Posterior cingulate gyrus (tissue), 11 donors: ENCODE measurements around the gene SNRNP70.
"Not testable (repeated sequence)": the region's sequence is repeated elsewhere in the genome, so short reads cannot be mapped to it uniquely, and the experiment has no call there.

Source experiments
- DNase-seq, 10 donors: peaks; one replicate each; pipeline versions ENCODE4 v3.0.0 to v3.0.0-alpha.2; 2020 to 2021; ENCODE audit warnings: mixed read lengths in 3 of 10
- intact Hi-C: fragments of 100-400 bp; cut with DNase I; formaldehyde crosslinking; loops from one replicate; pipeline ENCODE4 v1.15.1; 2023

SNRNP70 gene

DNA sequence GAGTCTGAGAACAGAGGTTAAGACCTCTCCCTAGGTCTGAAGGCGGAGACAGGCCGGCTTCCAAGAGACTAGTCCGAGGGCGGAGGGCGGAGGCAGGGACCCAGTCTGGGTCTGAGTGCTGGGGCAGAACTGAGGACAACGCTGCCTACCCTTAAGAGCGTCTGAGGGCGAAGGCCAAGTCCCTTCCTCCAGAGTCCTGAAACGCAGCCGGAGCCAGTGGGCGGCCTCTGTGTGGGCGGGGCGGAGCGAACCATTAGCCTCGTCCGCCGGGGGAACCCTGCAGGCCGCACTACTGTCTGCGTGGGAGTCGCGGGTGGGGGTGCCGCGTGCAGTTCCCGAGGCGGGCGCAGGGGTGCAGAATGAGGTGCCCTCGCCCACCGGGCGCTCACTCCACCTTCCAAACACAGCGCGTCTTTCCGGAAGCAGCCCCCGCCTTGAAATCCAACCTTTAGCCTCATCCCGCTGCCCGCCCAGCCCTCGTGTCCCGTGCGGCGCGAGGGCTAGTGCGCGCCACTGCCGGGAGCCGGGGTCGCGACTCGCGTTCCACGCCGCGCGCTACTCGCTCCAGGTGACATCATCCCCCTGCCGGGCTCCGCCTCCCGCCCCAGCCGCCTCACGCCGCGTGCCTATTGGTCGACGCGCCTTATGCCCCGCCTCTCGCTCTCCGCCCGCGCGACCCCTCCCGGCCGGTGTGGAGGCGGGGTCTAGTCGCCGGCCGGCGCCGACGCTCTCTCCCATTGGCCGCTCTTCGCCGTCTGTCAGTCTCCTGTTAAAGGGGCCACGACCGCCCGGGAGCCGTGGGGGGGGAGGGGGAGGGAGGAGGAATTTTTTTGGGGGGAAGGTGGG, 33.5 kb downstream of the SNRNP70 start, which contains the start of gene C19orf73:
TSS of gene C19orf73 (minus strand) at position 579 of the 846 bp plus-strand sequence. CDS start at position 458, 121 bp downstream.
- DNase-seq, result peak; percentile 92 to 100 (median 97)
- intact Hi-C loops, result no loop called here

DNA sequence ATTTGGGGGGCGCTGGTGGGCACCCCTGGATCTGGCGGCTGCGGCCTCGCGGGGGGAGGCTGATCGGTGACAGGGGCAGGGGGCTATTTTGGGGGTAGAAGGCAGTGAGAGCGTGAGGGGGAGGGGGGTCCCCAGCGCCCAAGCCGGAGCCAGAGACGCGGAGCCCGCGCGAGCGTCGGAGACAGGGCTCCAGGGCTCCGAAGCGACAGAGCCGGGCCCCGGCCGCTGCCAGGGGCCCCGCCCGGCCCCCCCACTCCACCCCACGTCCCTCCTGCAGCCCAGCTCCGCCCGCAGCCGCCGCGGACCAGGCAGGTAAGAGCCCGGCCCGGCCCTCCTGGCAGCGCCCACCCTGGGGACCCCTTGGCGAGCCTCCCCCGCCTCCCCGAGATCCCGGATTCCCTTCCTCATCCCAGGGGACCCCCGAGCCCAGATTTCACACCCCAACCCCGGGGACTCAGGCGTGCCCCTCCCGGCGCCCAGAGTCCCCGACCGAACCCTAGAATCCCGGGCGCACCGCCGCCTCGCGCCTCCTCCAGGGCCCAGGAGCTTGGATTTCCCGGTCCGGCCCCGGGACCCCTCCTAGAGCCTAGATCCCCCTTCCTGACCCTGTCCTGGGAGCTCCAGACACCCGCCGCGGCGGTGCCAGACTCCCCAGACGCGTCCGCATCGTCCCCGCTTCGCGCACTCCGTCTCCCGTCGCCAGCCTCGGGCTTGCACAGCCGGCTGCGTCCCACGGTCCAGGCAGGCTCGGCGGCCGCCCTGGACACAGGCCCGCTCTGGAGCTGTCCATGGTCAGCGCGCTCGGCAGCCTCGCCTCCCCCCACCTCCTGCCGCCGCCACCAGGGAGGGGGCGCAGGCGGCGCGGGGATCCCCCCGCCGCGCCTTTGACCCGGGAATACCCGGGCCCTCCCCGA, 34.4 kb downstream of the SNRNP70 start, which contains the start of gene PPFIA3:
TSS of gene PPFIA3 (plus strand) at position 134 of the 914 bp plus-strand sequence. CDS start 8,330 bp downstream, outside the sequence.
- DNase-seq, result peak; percentile 34 to 93 (median 56)
- intact Hi-C loops, result no loop called here

DNA sequence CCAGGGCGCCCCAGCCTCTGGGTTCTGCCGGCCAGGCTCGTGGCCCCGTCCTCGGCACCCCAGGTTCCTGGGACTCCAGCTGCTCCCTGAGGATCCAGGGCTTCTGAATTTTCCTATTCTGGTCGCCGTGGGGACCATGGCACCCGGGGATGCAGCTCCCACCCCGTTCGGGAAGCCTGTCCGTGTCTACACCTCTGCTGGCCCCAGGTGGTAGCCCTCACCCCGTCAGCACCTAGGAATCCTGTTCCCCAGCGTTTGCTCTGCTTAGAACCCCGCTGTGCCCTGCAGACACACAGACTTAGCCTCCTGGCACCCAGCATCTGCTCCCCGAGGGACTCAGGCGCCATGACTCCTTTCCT, 35.1 kb downstream of the SNRNP70 start:
- no peak for DNase-seq
- intact Hi-C loops, result no loop called here

DNA sequence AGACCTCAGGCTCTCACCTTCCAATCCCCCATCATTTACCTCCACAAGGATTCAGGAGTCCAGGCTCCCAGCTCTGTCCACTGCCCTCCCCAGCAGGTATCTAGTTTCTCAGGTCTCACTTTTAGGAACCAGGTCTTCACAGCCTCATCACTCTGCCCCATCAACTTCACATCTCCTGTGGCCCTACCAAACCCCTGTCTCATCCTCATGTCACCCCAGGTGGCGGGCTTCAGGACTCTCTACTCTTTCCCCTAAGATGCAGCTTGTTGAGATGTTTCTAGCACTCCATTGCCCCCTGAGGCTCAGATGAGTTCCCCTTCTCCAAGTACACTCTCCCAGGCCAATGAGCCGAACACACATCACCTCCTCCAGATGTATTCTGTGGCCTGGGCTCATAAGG, 35.6 kb downstream of the SNRNP70 start:
- no peak for DNase-seq
- intact Hi-C loops, result no loop called here

DNA sequence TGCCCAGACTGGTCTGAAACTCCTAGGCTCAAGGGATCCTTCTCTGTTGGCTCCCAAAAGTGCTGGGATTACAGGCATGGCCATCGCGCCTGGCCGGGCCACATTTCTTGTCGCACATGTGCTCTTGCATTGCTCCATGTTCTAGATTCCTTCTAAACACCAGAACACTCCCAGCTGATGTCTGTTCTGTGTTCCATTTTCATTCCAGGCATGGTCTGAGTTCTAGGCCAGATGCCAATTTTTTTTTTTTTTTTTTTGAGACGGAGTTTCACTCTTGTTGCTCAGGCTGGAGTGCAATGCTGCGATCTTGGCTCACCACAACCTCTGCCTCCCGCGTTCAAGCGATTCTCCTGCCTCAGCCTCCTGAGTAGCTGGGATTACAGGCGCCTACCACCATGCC, 36.6 kb downstream of the SNRNP70 start:
- intact Hi-C loops, DNase-seq: not testable (repeated sequence)

DNA sequence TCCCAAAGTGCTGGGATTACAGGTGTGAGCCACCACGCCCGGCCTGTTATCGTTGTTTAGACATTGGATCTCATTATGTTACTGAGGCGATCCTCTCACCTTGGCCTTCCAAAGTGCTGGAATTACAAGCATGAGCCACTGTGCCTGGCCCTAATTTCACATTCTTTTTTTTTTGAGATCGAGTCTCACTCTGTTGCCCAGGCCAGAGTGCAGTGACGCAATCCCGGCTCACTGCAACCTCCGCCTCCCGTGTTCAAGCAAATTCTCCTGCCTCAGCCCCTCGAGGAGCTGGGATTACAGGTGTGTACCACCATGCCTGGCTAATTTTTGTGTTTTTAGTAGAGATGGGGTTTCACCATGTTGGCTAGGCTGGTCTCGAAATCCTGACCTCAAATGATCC, 38.0 kb downstream of the SNRNP70 start:
- DNase-seq, intact Hi-C loops: not testable (repeated sequence)

DNA sequence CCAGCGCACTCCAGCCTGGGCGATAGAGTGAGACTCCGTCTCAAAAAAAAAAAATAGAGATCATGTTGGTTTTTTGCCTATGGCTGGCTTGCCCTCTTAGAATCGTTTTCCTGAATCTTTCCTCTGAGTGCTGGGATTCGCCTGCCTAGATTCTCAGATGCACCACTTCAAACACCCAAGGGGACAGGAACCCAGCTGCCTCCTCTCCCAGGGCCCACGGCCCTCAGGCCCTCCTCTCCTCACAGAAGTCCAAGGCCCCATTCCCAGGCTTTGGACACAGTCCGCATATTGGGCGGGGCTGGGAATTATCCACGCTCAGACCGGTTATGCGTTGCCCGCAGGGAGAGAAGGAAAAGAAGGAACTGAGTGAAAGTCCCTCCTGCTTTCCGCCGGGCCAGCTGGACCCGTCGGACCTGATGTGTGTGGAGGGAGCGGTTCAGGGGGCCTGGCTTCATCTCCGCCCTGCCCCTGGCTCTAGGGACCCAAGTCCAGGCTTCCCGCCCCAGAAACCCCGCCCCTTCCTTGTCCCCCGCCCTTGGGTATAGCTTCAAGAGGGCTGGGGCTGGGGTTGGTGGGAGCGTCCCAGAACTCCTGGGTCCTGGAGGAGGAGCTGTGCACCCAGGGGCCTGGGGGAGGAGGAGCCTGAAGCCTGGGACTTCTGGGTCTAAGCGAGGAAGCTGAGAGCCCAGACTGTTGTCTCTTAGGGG, 39.9 kb downstream of the SNRNP70 start:
- no peak for DNase-seq
- intact Hi-C loops, result no loop called here

DNA sequence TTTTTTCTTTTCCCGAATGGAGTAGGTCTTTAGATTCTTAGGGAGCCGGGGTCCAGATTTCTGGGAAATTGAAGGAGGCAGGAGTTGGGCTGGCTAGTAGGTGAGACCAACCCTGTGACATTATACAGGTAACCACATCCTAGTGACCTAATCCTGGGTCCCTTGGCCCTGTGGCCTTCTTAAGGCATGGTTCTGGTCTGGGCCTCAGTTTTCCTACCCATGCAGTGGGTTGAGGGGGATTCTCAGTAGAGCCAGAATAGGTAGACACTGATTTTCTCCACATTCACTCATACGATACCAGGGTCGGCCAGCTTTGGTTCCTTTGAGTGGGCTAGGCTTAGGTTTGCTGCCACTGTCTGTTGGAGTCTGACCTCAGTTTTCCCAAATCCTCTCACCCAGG, 41.3 kb downstream of the SNRNP70 start:
- no peak for DNase-seq
- intact Hi-C loops, result no loop called here

DNA sequence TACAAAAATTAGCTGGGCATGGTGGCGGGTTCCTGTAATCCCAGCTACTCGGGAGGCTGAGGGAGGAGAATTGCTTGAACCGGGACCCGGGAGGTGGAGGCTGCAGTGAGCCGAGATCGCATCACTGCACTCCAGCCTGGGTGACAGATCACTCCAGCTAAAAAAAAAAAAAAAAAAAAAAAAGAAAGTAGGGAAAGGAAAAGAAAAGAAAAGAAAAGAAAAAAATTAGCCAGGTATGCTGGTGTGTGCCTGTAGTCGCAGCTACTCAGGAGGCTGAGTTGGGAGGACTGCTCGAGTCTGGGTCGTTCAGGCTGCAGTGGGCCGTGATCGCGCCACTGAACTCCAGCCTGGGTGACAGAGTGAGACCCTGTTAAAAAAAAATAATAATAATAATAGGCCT, 42.0 kb downstream of the SNRNP70 start:
- intact Hi-C loops, DNase-seq: not testable (repeated sequence)

DNA sequence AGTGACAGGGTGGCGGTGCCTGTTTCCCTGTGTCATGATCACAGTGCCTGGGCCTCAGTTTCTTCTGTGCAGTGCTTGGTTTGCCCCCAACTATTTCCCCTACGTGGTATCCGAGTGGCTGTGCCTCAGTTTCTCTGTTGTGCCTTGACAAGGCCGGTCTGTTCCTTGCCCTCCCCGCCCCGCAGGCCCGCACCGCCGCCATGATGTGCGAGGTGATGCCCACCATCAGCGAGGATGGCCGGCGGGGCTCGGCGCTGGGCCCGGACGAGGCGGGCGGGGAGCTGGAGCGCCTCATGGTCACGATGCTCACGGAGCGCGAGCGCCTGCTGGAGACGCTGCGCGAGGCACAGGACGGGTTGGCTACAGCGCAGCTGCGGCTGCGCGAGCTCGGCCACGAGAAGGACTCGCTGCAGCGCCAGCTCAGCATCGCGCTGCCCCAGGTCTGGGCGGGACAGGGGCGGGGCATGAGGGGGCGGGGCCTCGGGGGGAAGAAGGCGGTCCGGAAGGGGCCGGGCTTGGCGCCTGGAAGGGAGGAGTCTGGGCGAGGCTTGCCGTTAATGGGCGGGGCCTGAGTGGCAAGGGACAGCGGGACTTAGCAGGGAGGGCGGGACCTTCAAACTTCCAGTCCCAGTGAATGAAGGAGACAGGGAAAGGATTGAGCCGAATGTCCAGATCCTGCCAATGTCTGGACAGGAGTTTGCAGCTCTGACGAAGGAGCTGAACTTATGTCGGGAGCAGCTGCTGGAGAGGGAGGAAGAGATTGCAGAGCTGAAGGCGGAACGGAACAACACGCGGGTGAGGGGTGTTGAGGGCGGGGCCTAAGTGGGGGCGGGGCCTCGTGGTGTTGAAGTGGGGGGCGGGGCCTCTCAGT, 42.7 kb downstream of the SNRNP70 start:
- intact Hi-C loops, result no loop called here
- DNase-seq, result peak; percentile 94 to 99 (median 96)

DNA sequence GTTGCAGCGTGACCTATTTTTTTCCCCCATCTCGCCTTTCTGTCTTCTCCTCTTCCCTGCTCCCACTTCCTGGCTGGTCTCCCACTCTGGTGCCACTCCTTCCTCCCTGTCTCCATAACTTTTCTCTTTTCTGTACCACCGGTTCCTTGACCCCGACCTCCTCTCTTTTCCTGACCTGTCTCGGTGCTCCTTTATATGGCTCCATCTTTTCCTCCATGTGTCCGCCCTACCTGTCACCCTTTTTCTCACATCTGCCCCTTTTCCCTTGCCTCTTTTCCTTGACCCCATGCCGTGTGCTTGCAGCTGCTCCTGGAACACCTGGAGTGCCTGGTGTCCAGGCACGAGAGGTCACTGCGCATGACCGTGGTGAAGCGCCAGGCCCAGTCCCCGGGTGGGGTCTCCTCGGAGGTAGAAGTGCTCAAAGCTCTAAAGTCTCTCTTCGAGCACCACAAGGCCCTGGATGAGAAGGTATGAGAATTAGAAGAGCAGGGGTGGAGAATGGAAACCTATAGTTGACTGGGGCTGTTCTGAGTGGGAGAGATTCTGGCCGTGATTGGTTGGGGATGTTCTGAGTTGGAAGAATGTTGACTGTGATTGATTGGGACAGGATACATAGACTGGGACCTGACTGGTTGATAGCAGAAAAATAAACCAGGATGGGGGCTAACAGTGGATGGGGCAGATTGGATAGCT, 43.4 kb downstream of the SNRNP70 start:
- DNase-seq, result no peak
- intact Hi-C loops, result no loop called here

DNA sequence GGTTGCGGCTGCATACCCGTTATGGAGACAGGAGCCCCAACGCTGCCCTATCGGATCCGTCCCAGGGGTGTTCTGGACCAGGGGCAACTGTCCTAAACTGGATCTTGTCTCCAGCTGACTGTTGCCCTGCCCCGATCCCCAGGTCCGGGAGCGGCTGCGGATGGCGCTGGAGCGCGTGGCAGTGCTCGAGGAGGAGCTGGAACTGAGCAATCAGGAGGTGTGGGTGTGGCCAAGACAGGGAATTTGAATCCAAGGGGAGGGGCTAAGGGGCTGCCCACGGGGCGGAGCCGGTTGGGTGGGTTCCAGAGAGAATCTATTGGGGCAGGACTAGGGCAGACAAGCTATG, 44.0 kb downstream of the SNRNP70 start:
- intact Hi-C loops, result no loop called here

DNA sequence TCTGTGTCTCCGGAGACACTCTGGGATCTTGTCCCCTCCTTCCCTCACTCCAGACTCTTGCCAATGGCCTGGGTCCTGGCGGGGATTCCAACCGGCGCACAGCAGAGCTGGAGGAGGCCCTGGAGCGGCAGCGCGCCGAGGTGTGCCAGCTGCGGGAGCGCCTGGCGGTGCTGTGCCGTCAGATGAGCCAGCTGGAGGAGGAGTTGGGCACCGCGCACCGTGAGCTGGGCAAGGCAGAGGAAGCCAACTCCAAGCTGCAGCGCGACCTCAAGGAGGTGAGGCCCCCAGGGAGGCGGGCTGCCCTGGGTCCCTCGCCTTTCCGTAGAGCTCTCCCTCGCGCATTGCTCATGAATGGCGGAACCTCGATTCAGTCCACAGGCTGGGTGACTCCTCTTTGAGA, 45.1 kb downstream of the SNRNP70 start:
- intact Hi-C loops, result no loop called here
- DNase-seq, result peak in 5 of 10 donors; percentile 27 to 90 (median 54)

More for the DNA sequence above, 44.0 kb downstream of the SNRNP70 start:
- no peak for DNase-seq

DNA sequence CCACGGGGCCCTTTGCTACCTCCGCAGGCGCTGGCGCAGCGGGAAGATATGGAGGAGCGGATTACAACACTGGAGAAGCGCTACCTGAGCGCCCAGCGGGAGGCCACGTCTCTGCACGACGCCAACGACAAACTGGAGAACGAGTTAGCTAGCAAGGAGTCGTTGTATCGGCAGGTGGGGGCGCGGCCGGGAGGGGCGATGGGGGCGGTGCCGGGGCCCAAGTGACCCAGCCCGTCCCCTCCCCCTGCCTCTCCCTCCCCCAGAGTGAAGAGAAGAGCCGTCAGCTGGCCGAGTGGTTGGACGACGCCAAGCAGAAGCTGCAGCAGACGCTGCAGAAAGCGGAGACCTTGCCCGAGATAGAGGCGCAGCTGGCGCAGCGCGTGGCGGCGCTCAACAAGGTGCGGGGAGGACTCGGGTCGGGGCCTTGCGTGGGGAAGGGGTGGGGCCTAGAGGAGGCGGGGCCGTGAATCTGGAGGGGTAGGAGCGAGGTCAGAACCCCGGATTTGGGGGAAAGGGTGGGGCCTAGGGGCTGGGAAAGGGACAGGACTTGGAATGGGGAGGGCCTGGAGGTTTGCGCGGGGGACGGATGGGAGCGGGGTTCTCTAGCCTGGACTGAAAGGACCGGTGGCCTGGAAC, 47.8 kb downstream of the SNRNP70 start:
- DNase-seq, result no peak
- intact Hi-C loops, result no loop called here

DNA sequence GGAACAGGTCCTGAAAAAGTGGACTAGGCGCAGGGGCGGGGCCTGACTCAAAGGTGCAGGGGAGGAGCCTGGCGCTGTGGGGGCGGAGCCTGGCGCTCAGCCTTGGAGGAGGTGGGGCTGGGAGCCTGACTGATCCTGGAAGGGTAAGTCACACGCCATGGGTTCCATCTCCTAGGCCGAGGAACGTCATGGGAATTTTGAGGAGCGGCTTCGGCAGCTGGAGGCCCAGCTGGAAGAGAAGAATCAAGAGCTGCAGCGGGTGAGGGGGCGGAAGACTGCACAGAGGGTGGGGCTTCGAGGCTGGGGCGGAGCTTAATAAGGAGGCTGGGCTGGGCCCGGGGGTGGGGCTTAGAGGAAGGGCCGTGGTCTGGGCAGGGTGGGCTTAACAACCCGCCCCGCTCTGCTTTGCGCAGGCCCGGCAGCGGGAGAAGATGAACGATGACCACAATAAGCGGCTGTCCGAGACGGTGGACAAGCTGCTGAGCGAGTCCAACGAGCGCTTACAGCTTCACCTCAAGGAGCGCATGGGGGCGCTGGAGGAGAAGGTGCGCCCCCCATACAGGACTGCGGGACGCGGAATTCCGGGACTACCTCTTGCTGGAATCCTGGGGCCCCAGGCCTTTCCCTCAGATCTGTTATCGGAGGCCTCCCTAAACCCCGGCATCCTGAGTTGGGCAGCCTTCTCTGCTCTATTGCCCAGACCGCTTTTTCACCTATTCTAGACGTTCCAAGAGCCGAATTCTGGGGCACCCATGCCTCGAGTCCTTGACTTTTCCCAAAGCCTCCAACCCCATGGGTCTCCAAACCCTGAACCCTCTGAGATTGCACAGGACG, 48.6 kb downstream of the SNRNP70 start:
- DNase-seq, result no peak
- intact Hi-C loops, result no loop called here

DNA sequence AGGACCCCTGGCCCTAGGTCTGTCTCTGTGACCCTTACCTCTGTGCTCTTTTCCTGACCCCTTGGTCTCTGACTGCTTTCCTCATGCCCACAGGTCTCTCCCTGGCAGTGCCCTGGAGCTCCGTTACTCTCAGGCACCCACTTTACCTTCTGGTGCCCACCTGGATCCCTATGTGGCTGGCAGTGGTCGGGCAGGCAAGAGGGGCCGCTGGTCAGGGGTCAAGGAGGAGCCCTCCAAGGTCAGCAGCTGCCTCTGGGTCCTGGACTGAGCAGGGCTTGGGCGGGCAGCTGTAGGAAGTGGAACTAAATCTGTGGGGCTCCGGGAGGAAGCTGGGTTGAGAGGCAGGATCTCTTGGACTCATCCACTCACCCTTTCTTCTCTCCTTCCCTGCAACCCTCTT, 50.4 kb downstream of the SNRNP70 start:
- intact Hi-C loops, result no loop called here
- DNase-seq, result no peak

DNA sequence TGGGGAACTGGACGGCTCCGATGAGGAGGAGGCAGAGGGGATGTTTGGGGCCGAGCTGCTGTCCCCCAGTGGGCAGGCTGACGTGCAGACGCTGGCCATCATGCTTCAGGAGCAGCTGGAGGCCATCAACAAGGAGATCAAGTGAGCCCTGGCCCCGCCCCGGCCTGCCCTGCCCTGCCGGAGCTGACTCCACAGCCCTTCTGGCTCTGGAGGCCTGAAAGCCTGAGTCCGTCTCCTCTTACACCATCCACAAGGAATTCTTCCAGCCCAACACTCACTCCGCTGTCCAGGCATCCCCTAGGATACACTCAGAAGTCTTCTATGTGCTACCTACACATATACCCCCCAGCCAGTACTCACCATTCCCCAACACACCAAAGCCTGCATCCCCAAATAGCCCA, 51.5 kb downstream of the SNRNP70 start:
- intact Hi-C loops, result no loop called here
- no peak for DNase-seq

DNA sequence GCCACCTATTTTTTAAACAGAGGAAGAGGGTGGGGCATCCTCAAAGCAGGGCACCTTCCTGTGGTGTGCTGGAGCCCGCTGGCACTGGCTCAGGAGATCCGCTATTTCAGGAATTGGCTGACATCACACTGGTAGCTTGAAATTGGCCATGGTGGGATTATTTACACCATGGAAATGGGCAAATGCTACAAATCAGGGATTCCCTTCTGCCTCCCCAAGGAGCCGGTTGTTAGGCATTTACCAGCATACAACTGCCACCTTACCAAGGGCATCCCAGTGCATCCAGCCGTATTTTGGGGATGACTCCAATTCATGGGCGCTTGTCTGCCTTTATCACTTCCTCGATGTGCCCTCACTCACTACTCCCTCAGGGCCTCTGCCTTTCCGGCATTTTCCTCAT, 55.7 kb downstream of the SNRNP70 start:
- DNase-seq, result no peak
- intact Hi-C loops, result no loop called here
